NCI-H1105 treated with DMSO at 0.1 percent for 48 hours (cell line): ENCODE data around the gene WDR7.

Source experiments
- DNase-seq: peaks from one replicate; lab custom pipeline; 2025; lab: John Stamatoyannopoulos, UW

WDR7 gene

DNA sequence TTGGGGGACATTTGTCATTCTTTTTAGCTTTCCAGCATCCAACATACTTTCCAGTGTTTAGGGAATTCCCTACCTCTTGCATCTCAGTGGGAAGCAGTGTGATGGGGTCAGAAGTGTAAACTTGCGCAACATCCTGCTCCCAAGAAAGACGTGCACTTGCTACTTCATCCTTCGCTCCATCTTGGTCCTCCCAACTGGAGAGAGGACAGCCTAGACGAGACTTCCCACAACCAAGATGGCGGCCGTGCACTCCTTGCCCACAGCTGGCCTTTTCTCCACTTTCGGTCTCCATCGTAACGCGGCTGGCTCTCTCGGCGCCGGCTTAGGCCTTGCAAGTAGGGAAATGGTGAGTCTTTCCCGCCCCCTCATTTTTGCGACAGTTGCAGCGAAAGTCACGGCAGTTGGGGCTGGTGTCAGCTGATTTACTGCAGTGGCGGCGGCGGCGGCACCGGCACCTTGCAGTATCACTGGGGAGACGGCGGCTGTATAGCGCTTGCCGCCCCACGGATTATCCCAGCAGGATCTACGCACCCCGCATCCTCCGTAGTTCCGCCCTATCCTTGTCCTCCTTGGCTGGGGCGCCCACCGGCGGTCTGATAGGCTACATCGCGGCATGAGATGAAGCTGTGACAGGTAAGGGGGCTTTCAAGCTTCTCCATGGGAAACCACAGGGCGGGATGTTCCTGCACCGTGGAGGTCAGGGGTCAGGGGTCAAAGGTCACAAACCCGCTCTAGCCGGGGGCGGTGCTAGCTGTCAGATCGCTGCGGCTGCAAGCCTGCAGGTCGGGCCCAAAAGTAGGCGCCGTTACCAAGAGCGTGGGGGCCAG, at the start of gene WDR7:
TSS of gene WDR7 (plus strand) at position 416 of the 827 bp plus-strand sequence. CDS start 21,157 bp downstream, outside the sequence.
- DNase-seq = peak; percentile 99

GRCh38 chr18:56606618-56607017, 44.5 kb upstream of the WDR7 start:
- no peak for DNase-seq

DNA sequence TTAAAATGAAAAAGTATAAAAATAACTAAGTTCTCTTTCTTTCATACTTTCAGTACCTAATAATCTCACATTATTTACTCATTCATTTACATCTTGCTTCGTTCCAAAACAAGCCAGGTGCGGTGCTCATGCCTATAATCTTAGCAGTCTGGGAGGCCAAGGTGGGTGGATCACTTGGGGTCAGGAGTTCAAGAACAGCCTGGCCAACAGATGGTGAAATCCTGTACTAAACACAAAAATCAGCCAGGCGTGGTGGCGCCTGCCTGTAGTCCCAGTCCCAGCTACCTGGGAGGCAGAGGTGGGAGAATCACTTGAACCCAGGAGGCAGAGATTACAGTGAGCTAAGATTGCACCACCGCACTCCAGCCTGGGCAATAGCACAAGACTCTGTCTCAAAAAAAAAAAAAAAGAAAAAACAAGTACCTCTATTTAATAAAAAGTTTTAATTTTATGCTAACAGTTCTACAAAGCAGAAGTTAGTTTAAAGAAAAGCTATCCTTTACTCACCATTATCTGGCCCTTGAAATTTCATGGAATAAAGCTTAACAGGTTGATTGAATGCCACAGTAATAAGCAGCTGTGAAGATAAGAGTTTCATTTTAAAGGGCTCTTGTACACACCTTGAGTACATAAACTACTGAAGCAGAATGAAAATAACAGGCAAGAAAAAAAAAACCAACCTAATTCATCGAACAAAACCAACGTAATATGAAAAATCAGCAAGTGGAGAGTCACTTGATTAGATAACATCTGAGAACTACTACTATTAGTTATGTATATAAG, 35.2 kb upstream of the WDR7 start:
- no peak for DNase-seq

- DNase-seq = no peak
Observed at GRCh38 chr18:56627991-56628390, 23.2 kb upstream of the WDR7 start.

GRCh38 chr18:56632070-56633022, 18.8 kb upstream of the WDR7 start:
- DNase-seq = no peak

- DNase-seq = no peak
Observed at GRCh38 chr18:56635007-56635406, 16.2 kb upstream of the WDR7 start.

GRCh38 chr18:56637176-56637575, 14.0 kb upstream of the WDR7 start:
- no peak for DNase-seq

DNA sequence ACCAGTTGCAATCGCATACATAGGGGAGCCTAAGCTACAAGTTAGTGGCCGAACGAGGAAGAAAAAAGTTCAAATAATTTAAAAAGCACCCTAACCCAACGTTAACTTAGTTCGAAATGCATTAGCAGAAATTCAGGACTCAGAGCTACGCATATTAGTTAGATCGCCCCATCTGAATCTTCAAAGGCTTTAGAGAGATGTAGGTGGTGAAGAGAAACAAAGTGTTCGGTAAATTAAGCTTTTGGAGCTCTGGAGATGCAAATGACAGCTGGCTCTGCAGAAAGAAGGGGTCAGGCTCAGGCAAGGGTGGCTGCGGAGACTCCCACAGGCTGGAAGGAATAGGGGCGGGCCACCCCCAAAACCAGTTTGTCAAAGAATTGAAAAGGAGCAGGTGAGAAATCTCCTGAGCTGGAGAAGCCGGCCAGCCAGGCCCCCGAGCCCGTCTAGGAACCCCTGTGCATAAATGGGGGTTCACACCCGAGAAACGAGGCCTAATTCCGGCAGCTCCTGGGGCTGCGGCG, 13.4 kb upstream of the WDR7 start:
- peak; percentile 24 for DNase-seq

DNA sequence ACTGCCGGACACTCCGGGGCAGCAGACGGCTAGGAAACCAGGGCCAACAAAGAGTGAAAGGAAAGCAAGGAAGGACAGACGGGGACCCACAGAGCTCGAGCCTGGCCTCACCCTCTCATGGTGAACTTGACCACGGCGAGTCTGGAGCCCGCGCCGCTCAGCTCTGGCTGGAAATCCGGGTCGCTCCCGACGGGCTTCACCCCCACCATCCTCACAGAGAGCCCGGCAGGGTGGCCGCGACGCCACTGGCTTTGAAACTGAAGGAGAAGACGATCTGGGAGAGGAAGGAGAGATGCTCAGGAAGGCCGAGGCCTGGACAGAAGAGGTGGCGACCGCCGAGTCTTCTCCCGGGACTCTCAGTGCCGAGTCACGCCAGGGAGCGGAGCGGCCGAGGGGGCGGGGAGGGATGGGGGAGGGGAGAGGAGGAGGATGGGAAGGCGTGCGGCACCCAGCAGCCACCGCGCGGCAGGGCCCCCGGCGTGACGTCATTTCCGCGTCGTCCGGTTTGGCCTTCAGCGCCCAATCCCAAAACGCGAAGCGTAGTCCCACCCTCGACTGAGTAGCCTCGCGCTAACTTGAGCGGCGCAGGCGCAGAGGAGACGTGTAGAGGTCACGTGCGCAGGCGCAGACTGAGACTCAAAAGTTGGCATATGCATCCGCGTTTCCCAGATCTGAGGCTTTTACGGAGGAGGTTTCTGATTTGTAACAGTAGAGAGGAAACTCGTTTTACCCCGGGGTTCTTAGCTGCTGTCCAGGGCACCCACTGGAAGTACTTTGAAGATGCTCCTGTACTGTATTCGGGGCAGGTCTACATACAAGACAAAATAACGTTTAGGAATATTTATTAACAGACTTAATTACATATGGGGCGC, 12.7 kb upstream of the WDR7 start, which contains the start of gene TXNL1:
TSS of gene TXNL1 (minus strand) at position 361 of the 872 bp plus-strand sequence. CDS start at position 209, 152 bp downstream.
- peak; percentile 99 for DNase-seq

- no peak for DNase-seq
Observed at GRCh38 chr18:56639104-56639381, 12.1 kb upstream of the WDR7 start.

- DNase-seq = no peak
Observed at GRCh38 chr18:56639571-56639970, 11.6 kb upstream of the WDR7 start.

DNA sequence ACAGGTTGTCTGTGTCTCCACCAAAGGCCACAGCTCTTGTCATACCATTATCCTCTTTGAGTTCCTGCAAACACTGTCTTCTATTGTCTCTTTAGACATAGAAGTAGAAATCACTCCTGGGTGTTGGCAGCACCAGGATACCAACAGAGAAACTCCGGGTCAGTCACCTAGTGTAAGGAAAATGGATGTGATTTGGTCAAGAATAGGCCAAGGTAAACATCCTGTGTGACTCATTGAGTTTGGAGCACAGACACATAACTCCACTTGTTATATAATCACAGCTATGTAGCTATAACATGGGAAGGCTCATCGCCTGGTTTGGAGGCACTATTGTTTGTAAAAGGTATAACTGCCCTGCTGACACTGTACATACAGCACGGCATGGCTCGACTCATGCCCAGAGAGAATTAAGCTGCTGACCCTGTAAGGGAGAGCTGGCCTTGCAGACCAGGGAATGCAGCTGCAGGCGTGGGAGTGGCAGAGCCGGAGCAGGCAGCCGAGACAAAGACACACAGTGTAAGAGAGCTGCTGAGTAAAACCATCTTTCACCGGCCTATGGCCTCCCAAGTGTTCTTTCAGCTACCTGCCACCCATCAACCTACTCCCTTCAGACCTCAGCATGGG, 9.3 kb upstream of the WDR7 start:
- no peak for DNase-seq

GRCh38 chr18:56643381-56643780, 7.8 kb upstream of the WDR7 start:
- no peak for DNase-seq

GRCh38 chr18:56645415-56646016, 5.6 kb upstream of the WDR7 start:
- DNase-seq = peak; percentile 11

DNA sequence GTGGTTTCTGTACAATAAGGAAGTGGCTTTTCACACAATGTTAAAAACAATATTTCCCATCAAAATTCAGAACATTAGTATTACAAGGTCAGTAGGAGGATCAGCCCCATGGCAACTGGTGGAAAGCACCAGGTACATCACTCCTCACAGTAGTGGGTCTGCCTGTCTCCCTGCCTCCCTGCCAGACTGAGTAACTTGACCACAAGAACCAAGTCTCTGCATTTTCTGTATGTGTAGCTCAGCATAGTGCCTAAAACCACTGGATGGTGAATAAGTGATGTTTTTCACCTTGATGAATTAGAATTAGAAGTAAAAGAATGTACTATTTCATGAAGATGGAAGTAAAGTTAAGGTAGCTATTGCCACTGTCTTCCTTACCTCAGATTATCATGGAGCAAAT, 4.1 kb upstream of the WDR7 start:
- no peak for DNase-seq

DNA sequence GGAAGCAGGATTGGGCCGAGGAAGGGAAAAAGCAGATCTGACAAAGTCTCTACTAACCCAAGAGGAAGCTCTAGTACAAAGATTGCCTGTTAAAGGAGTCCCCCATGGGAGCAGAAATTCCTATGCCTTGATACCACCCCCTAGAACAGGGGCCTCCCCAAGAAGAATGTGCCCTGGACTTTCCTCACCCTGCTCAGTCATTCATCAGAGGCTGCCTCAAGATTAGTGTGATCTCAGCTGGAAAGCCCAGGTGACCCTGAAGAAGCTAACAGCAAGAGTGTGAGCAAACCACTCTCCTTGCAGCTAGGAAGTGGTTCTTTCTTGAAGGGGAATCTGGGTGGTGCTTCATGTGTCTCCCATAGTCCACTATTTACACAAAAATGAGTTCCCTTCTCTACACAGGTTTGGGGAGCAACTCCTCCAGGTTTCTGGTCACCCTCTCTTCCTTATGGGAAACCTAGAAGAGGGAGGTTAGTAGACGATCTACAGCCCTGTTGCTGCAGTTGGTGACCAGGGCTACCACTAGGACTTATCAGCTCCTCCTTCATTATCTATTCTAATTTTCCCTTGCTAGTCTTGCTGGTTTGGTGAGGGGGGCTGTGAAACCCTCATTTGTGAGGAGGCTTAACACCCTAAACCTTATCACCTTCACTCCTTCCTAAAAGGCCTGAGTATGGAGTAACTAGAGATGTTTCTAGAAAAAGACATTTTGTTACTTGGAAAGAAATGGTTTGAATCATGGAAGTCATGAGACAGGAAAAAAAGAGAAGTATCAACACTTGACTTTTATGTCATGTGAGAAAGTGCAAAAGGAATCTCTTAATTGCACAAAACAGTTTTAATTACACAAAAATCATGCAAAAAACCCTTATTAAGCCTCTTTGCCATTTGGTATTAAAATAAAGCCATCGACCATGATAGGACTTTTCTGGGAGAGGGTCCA, 2.9 kb upstream of the WDR7 start:
- no peak for DNase-seq

- DNase-seq = no peak
Observed at GRCh38 chr18:56649996-56650395, 1.2 kb upstream of the WDR7 start.

GRCh38 chr18:56651771-56652092, 573 bp downstream of the WDR7 start:
- no peak for DNase-seq

DNA sequence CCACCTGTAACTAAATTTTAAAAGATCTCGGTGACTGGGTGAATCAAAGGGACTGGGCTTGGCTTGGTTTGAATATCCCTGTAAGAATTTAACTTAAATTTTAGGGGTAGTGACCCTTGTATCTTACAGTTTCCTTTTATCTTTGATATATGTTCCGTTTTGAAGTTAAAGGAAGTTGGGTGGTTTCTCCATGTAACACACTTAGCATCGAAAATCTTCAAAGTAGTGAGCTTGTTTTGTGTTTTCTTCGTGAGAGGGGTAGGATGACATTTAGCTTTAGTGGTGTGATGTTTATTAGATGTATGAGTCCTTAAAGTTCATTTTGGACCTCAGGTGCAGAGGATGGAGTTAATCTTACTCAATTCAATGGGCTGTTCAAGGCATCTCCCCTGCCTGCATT, 1.6 kb downstream of the WDR7 start:
- DNase-seq = no peak
